ENCODE data around the gene CUBN. TPM values are rescaled to one million over a fixed set of nuclear protein-coding genes. Genes with fewer than 3 reads are reported as not detected.

CUBN gene
- total and polyA plus RNA-seq, 9 of the 15 experiments (the other 6 are each of a cell fraction or from before 2014, with no cell fraction given): 0.04 to 0.33 (median 0.09) TPM

GRCh38 chr10:17029239-17029580 is 100.4 kb downstream of the CUBN start:
- Histone ChIP-seq H3K9ac (ENCODE audit: insufficient read depth in 1 of 2, low read depth in 2 of 2, low read length in 2 of 2) (peak overlapping the region in 1 of 2 experiments; percentile 7; a peak in 2 of 4 replicates), H3K4me3 (no peak overlapping the region), H3K9me1 (ENCODE audit: control insufficient read depth, insufficient read depth, low read length) (no peaks in the 10 kb centered on the region), H3K4me1 (replicated peaks in 1 of 2; ENCODE audit: control insufficient read depth in 2 of 2, insufficient read depth in 2 of 2, low read length in 2 of 2) (peaks cover 4 to 23% of the 10 kb centered on the region in 2 experiments; a peak in 4 of 5 replicates), H3K36me3 (ENCODE audit: control insufficient read depth, insufficient read depth, low read length) (no peaks in the 10 kb centered on the region), H3K79me2 (ENCODE audit: control insufficient read depth, insufficient read depth, low read length) (no peaks in the 10 kb centered on the region), H3K27me3 (ENCODE audit: control insufficient read depth in 2 of 2, insufficient read depth in 2 of 2, low read length in 2 of 2) (no peaks in the 10 kb centered on the region), H3K4me2 (ENCODE audit: insufficient read depth, low read length) (0 out of 2 replicates have a peak overlapping the region, but pooled peaks have one; percentile 42), H2AFZ (ENCODE audit: low read depth, low read length) (peak overlapping the region; percentile 16; the same call in 1 of the 2 replicates), H3K27ac (ENCODE audit: extremely low read depth, low read depth, low read length) (peak overlapping the region; percentile 26), H4K20me1 (replicated peaks; ENCODE audit: control insufficient read depth, insufficient read depth, low read length) (no peaks in the 10 kb centered on the region), H3K9me3 (replicated peaks; ENCODE audit: control insufficient read depth, insufficient read depth, low read depth, low read length) (no peaks in the 10 kb centered on the region)
- DNase-seq (ENCODE audit: extremely low read depth in 1 of 4, low spot score in 3 of 4): no peak
- peak; percentile 47 for ATAC-seq
- no TSS peak for BruUV-seq (replicated peaks)
- FAIRE-seq: no peak
- ChIA-PET CTCF (ENCODE audit: low intra/inter-chr PET ratio) (interaction anchor here (0.6 kb wide), 1 partner anchor 1159 kb away, joined by 5 read pairs; no protein-coding TSS in a partner anchor), POLR2A (interaction anchor here (0.8 to 0.9 kb wide), 2 partner anchors 18 kb away, joined by 3 to 4 read pairs; no protein-coding TSS in a partner anchor)
- intact Hi-C loops (cut with micrococcal nuclease): loop anchor here (5.0 kb wide), 1 partner anchor 88 kb away; no protein-coding TSS in a partner anchor
- WGBS (ENCODE audit: insufficient coverage, low coverage, missing lambda C conversion rate): 1% methylated on average over 4 of the region's 4 CpGs
- in situ Hi-C loops (cut with MboI): no loop called here
- TF ChIP-seq THRAP3 (IDR thresholded peaks at IDR 0.05; ENCODE audit: borderline replicate concordance) (peak; percentile 23; the same call in 1 of the 2 replicates), ZNF274 (IDR thresholded peaks at IDR 0.05; ENCODE audit: borderline replicate concordance, low read depth, low read length) (no peak), MCM5 (IDR thresholded peaks at IDR 0.05; ENCODE audit: low read depth) (no peak), MCM2 (IDR thresholded peaks at IDR 0.05; ENCODE audit: low read depth) (no peak), MYNN (IDR thresholded peaks at IDR 0.05) (no peak), MYNN (CRISPR knock-in tag; IDR thresholded peaks at IDR 0.05) (no peak), NFRKB (IDR thresholded peaks at IDR 0.05; ENCODE audit: low read depth) (0 out of 2 replicates have a peak, but pooled peaks have one; percentile 38), L3MBTL2 (IDR thresholded peaks at IDR 0.05) (0 out of 2 replicates have a peak, but pooled peaks have one; percentile 53), ETS2 (tag; IDR thresholded peaks at IDR 0.05; ENCODE audit: borderline replicate concordance, poor library complexity, severe bottlenecking) (no peak), ZNF175 (CRISPR knock-in tag; IDR thresholded peaks at IDR 0.05; ENCODE audit: low read depth) (0 out of 2 replicates have a peak, but pooled peaks have one; percentile 46), MGA (IDR thresholded peaks at IDR 0.05) (peak; percentile 52; the same call in 1 of the 2 replicates)

Measured in K562 (cell line).